ENCODE results near the gene PTPRO. TPM values are rescaled to one million over a fixed set of nuclear protein-coding genes. Genes with fewer than 3 reads are reported as not detected.

The PTPRO gene
- polyA plus RNA-seq, 1 donor (not counting 4 experiments of a cell fraction or from before 2014, with no cell fraction given), result 0.17 TPM

- Histone ChIP-seq H3K9me1 (ENCODE audit: control insufficient read depth, extremely low read depth, insufficient read depth, low read length) (no peaks in the 10 kb centered on the region), H3K4me3 (ENCODE audit: control insufficient read depth in 2 of 3, extremely low read depth in 1 of 3, insufficient read depth in 2 of 3, low read depth in 1 of 3, low read length in 3 of 3) (no peak overlapping the region), H3K36me3 (ENCODE audit: control insufficient read depth in 2 of 2, extremely low read depth in 1 of 2, insufficient read depth in 2 of 2, low read length in 2 of 2) (no peaks in the 10 kb centered on the region), H3K27me3 (ENCODE audit: control insufficient read depth, extremely low read depth, insufficient read depth, low read length) (no peaks in the 10 kb centered on the region), H2AFZ (ENCODE audit: control insufficient read depth, low read length) (no peak overlapping the region), H3K9ac (ENCODE audit: control insufficient read depth, extremely low read depth, insufficient read depth, low read length) (no peak overlapping the region), H3K9me3 (ENCODE audit: control insufficient read depth, low read depth, low read length) (no peaks in the 10 kb centered on the region), H3K27ac (ENCODE audit: control insufficient read depth, insufficient read depth, low read length) (no peak overlapping the region), H3K4me2 (ENCODE audit: control insufficient read depth, extremely low read depth, insufficient read depth, low read depth, low read length) (no peak overlapping the region), H3K79me2 (ENCODE audit: control insufficient read depth, insufficient read depth, low read length) (no peaks in the 10 kb centered on the region), H3K4me1 (ENCODE audit: control insufficient read depth, extremely low read depth, insufficient read depth, low read length) (peaks cover 6% of the 10 kb centered on the region), H4K20me1 (ENCODE audit: control insufficient read depth, extremely low read depth, insufficient read depth, low read length) (no peaks in the 10 kb centered on the region)
- TF ChIP-seq CTCF (optimal IDR thresholded peaks at IDR 0.05 in 1 of 3, IDR thresholded peaks at IDR 0.05 in 1 of 3, conservative IDR thresholded peaks at IDR 0.05 in 1 of 3; ENCODE audit: extremely low read depth in 1 of 3, insufficient read depth in 2 of 3, low read length in 3 of 3) (no peak), EZH2 (IDR thresholded peaks at IDR 0.05; ENCODE audit: low read length) (no peak)
- no peak for FAIRE-seq
- DNase-seq (ENCODE audit: low read depth, low spot score), result no peak
- dilution Hi-C loops (cut with MboI; ENCODE audit: extremely low pct_ligation_motif_present, low sequenced_read_pairs), result no loop called here
Measured at GRCh38 chr12:15334225-15334624, 11.9 kb downstream of the PTPRO start.

DNA sequence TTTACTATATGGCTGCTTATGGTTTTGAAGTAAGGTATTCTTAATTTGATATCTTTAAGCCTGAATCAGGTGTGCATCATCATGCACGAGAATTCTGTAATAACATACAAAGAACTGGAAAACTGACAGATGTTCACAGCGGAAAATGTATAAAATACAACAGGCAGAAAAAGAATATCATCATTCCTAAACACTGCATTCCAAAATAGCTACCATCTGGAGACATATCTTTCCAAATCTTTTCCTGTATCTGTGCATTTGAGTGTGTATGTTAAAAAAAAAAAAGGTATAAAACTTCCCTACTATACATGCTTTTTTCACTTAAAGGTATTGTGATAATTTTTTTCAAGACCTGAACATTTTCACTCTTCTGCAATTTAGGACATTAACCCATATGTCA, 13.7 kb downstream of the PTPRO start:
- no peak overlapping the region for H3K4me3 ChIP-seq (ENCODE audit: control insufficient read depth in 2 of 3, extremely low read depth in 1 of 3, insufficient read depth in 2 of 3, low read depth in 1 of 3, low read length in 3 of 3)
- TF ChIP-seq EZH2 (IDR thresholded peaks at IDR 0.05; ENCODE audit: low read length) (no peak), CTCF (optimal IDR thresholded peaks at IDR 0.05 in 1 of 3, IDR thresholded peaks at IDR 0.05 in 1 of 3, conservative IDR thresholded peaks at IDR 0.05 in 1 of 3; ENCODE audit: extremely low read depth in 1 of 3, insufficient read depth in 2 of 3, low read length in 3 of 3) (no peak)
- peaks cover 6% of the 10 kb centered on the region for H3K4me1 ChIP-seq (ENCODE audit: control insufficient read depth, extremely low read depth, insufficient read depth, low read length)
- no peaks in the 10 kb centered on the region for H4K20me1 ChIP-seq (ENCODE audit: control insufficient read depth, extremely low read depth, insufficient read depth, low read length)
- H3K9me1 ChIP-seq (ENCODE audit: control insufficient read depth, extremely low read depth, insufficient read depth, low read length), result no peaks in the 10 kb centered on the region
- H3K27me3 ChIP-seq (ENCODE audit: control insufficient read depth, extremely low read depth, insufficient read depth, low read length), result no peaks in the 10 kb centered on the region
- H3K27ac ChIP-seq (ENCODE audit: control insufficient read depth, insufficient read depth, low read length), result no peak overlapping the region
- no peak for FAIRE-seq
- no peaks in the 10 kb centered on the region for H3K36me3 ChIP-seq (ENCODE audit: control insufficient read depth in 2 of 2, extremely low read depth in 1 of 2, insufficient read depth in 2 of 2, low read length in 2 of 2)
- H3K9me3 ChIP-seq (ENCODE audit: control insufficient read depth, low read depth, low read length), result no peaks in the 10 kb centered on the region
- no peak overlapping the region for H2AFZ ChIP-seq (ENCODE audit: control insufficient read depth, low read length)
- no peak for DNase-seq (ENCODE audit: low read depth, low spot score)
- H3K9ac ChIP-seq (ENCODE audit: control insufficient read depth, extremely low read depth, insufficient read depth, low read length), result no peak overlapping the region
- H3K4me2 ChIP-seq (ENCODE audit: control insufficient read depth, extremely low read depth, insufficient read depth, low read depth, low read length), result no peak overlapping the region
- H3K79me2 ChIP-seq (ENCODE audit: control insufficient read depth, insufficient read depth, low read length), result no peaks in the 10 kb centered on the region
- dilution Hi-C loops (cut with MboI; ENCODE audit: extremely low pct_ligation_motif_present, low sequenced_read_pairs), result no loop called here

Data from keratinocyte (primary cell).